Uterus (tissue), 4 donors: ENCODE data around the gene CLEC4M. TPM values are rescaled to one million over a fixed set of nuclear protein-coding genes. Genes with fewer than 3 reads are reported as not detected.

ENCODE experiments used
- DNase-seq, 2 donors: peaks; one replicate each; pipeline ENCODE4 v3.0.0-alpha.2; 2019 to 2020
- H3K27ac ChIP-seq, 2 donors: fragments of 200-600 bp; sonication (generic); 1 replicate in 1 of 2; 2 replicates in 1 of 2; pipeline ENCODE4 v1.5.1; 2016 to 2018
- H3K27me3 ChIP-seq, 2 donors: fragments of 200-600 bp; sonication (generic); one replicate each; pipeline ENCODE4 v1.5.1; 2018 to 2019; ENCODE audit warnings: control low read depth in 1 of 2
- H3K36me3 ChIP-seq, 2 donors: fragments of 200-600 bp; sonication (generic); one replicate each; pipeline ENCODE4 v1.5.1; 2019; ENCODE audit warnings: control low read depth in 1 of 2
- H3K4me1 ChIP-seq, 2 donors: fragments of 200-600 bp; sonication (generic); one replicate each; pipeline ENCODE4 v1.5.1; 2018 to 2019; ENCODE audit warnings: control low read depth in 1 of 2
- H3K4me3 ChIP-seq, 2 donors: fragments of 200-600 bp; sonication (generic); 1 replicate in 1 of 2; 2 replicates in 1 of 2; pipeline ENCODE4 v1.5.1; 2018 to 2019; ENCODE audit warnings: mild to moderate bottlenecking in 1 of 2
- H3K9me3 ChIP-seq, 2 donors: fragments of 200-600 bp; sonication (generic); one replicate each; pipeline ENCODE4 v1.5.1; 2019; ENCODE audit warnings: control low read depth in 1 of 2
- CTCF ChIP-seq, 4 experiments: fragments of 200-600 bp in 2 of 4; fragments of 450-650 bp in 2 of 4; sonication (generic) in 2 of 4; IDR thresholded peaks; one replicate each; pipeline ENCODE4 v1.5.1; 2016 to 2019; ENCODE audit warnings: antibody characterized with exemption in 4 of 4, mild to moderate bottlenecking in 2 of 4, moderate library complexity in 1 of 4
- POLR2A ChIP-seq, 2 donors: fragments of 450-650 bp; IDR thresholded peaks; one replicate each; pipeline ENCODE4 v1.6.1; 2016; ENCODE audit warnings: antibody characterized with exemption in 2 of 2, mild to moderate bottlenecking in 1 of 2, moderate library complexity in 1 of 2
- intact Hi-C: fragments of 100-400 bp; cut with DNase I; formaldehyde crosslinking; loops from one replicate; pipeline ENCODE4 v1.15.1; 2023; ENCODE audit warnings: low total_unique reads
- total RNA-seq, 4 donors: library from RNA; depleted of rRNA in 3 of 4; stranded (reverse); fragments of >200 nt in 3 of 4; gene quantifications; one replicate each; pipeline versions ENCODE4 v1.1.0 to v1.2.4, GENCODE V29; 2014 to 2023
- donor health status: DM: yes; HTN: yes; CAD: no.

Gene CLEC4M
- total RNA-seq, 4 donors from 2014 or later, result 0.62 TPM; not detected in 3

GRCh38 chr19:7773841-7774240 lies 10.8 kb downstream of the CLEC4M start:
- no peaks in the 10 kb centered on the region for H3K4me1 ChIP-seq
- TF ChIP-seq CTCF (IDR thresholded peaks at IDR 0.05), result no peak
- no peak for TF ChIP-seq POLR2A (IDR thresholded peaks at IDR 0.05)

GRCh38 chr19:7775761-7776160 lies 12.7 kb downstream of the CLEC4M start:
- H3K27ac ChIP-seq, result no peak overlapping the region
- no peaks in the 10 kb centered on the region for H3K9me3 ChIP-seq
- intact Hi-C loops, result no loop called here
- H3K36me3 ChIP-seq, result no peaks in the 10 kb centered on the region
- H3K4me3 ChIP-seq, result no peak overlapping the region
- TF ChIP-seq POLR2A (IDR thresholded peaks at IDR 0.05) (no peak), CTCF (IDR thresholded peaks at IDR 0.05) (no peak)
- no peaks in the 10 kb centered on the region for H3K27me3 ChIP-seq
- no peak for DNase-seq
- H3K4me1 ChIP-seq, result no peaks in the 10 kb centered on the region

More at GRCh38 chr19:7773841-7774240, 10.8 kb downstream of the CLEC4M start:
- H3K4me3 ChIP-seq, result no peak overlapping the region
- no peaks in the 10 kb centered on the region for H3K36me3 ChIP-seq
- no peak for DNase-seq
- H3K27ac ChIP-seq, result no peak overlapping the region
- H3K9me3 ChIP-seq, result no peaks in the 10 kb centered on the region
- H3K27me3 ChIP-seq, result no peaks in the 10 kb centered on the region
- intact Hi-C loops, result no loop called here

- TF ChIP-seq CTCF (IDR thresholded peaks at IDR 0.05), result no peak
- no peak for TF ChIP-seq POLR2A (IDR thresholded peaks at IDR 0.05)
- H3K4me1 ChIP-seq, result no peaks in the 10 kb centered on the region
Observed at GRCh38 chr19:7778081-7778480, 15.0 kb downstream of the CLEC4M start.

GRCh38 chr19:7779631-7780486 lies 16.8 kb downstream of the CLEC4M start:
- H3K27ac ChIP-seq, result no peak overlapping the region
- no peaks in the 10 kb centered on the region for H3K4me1 ChIP-seq
- no peak overlapping the region for H3K4me3 ChIP-seq
- DNase-seq, result no peak
- peaks cover 0 to 4% of the 10 kb centered on the region in 2 donors for H3K27me3 ChIP-seq
- H3K9me3 ChIP-seq, result no peaks in the 10 kb centered on the region
- intact Hi-C loops, result no loop called here
- TF ChIP-seq CTCF (IDR thresholded peaks at IDR 0.05) (no peak), POLR2A (IDR thresholded peaks at IDR 0.05) (no peak)
- H3K36me3 ChIP-seq, result no peaks in the 10 kb centered on the region

More at GRCh38 chr19:7778081-7778480, 15.0 kb downstream of the CLEC4M start:
- DNase-seq, result no peak
- Histone ChIP-seq H3K4me3 (no peak overlapping the region), H3K27me3 (peaks cover 0 to 4% of the 10 kb centered on the region in 2 donors), H3K9me3 (no peaks in the 10 kb centered on the region), H3K27ac (no peak overlapping the region), H3K36me3 (no peaks in the 10 kb centered on the region)
- intact Hi-C loops, result no loop called here

GRCh38 chr19:7781157-7781556 lies 18.1 kb downstream of the CLEC4M start:
- H3K4me1 ChIP-seq, result no peaks in the 10 kb centered on the region
- no peak for DNase-seq
- no peaks in the 10 kb centered on the region for H3K36me3 ChIP-seq
- no peak overlapping the region for H3K27ac ChIP-seq
- TF ChIP-seq CTCF (IDR thresholded peaks at IDR 0.05) (no peak), POLR2A (IDR thresholded peaks at IDR 0.05) (no peak)
- H3K27me3 ChIP-seq, result peaks cover 0 to 4% of the 10 kb centered on the region in 2 donors
- H3K4me3 ChIP-seq, result no peak overlapping the region
- intact Hi-C loops, result no loop called here
- H3K9me3 ChIP-seq, result no peaks in the 10 kb centered on the region
